K562 (cell line): Measurements from ENCODE around the gene MRPL11. TPM values are rescaled to one million over a fixed set of nuclear protein-coding genes. Genes with fewer than 3 reads are reported as not detected.

ENCODE experiments used
- ATAC-seq: fragments of 200-7000 bp; cut with Tn5 transposase; 3 replicates; pipeline ENCODE4 v1.9.1; 2020; ENCODE audit warnings: moderate library complexity
- BruUV-seq: library from RNA; stranded (reverse); fragments of 400-500 nt; replicated peaks from 2 replicates; lab custom pipeline; 2021; lab: Mats Ljungman, UMichigan
- CTCF ChIA-PET: fragments of 300-600 bp; formaldehyde crosslinking; extraction: SDS; loops from one replicate; lab custom pipeline; 2021; ENCODE audit warnings: low intra/inter-chr PET ratio; lab: Yijun Ruan, JAX
- POLR2A ChIA-PET: fragments of 300-600, 350-650 bp; sonication (Branson Sonifier 250); formaldehyde crosslinking; extraction: SDS; loops from one replicate; lab custom pipeline; 2021; ENCODE audit warnings: antibody characterized with exemption, inconsistent platforms; lab: Yijun Ruan, JAX
- DNase-seq, 4 experiments: peaks; one replicate each; pipeline versions ENCODE4 v3.0.0 to v3.0.0-alpha.2; 2011 to 2018; ENCODE audit warnings: low spot score in 3 of 4, mixed read lengths in 3 of 4; ENCODE audit errors: extremely low read depth in 1 of 4
- FAIRE-seq: peaks from 2 replicates; lab custom pipeline; 2011; peaks lifted over from hg19 to GRCh38; lab: Jason Lieb, UNC
- H2AFZ ChIP-seq: 2 replicates; pipeline ENCODE4 v1.6.0; 2011; ENCODE audit warnings: low read depth, low read length, control low read depth, inconsistent platforms
- H3K27ac ChIP-seq: fragments of 200-600 bp; 3 replicates; pipeline ENCODE4 v1.8.0; 2011; ENCODE audit warnings: low read depth, mild to moderate bottlenecking, control low read depth, inconsistent platforms, low read length, moderate library complexity, mixed read lengths; ENCODE audit errors: extremely low read depth
- H3K27me3 ChIP-seq, 2 experiments: fragments of 300-600 bp in 1 of 2; 2 replicates in 1 of 2; 3 replicates in 1 of 2; pipeline versions ENCODE4 v1.6.0 to v1.8.0; 2011; ENCODE audit warnings: inconsistent platforms in 2 of 2, low read length in 2 of 2, mild to moderate bottlenecking in 1 of 2, mixed read lengths in 1 of 2, moderate library complexity in 1 of 2; ENCODE audit not compliant: control insufficient read depth in 2 of 2, insufficient read depth in 2 of 2
- H3K36me3 ChIP-seq: fragments of 300-600 bp; 3 replicates; pipeline ENCODE4 v1.8.0; 2011; ENCODE audit warnings: mild to moderate bottlenecking, low read length, inconsistent platforms; ENCODE audit not compliant: control insufficient read depth, insufficient read depth
- H3K4me1 ChIP-seq, 2 experiments: fragments of 200-600 bp in 1 of 2; replicated peaks in 1 of 2; 2 replicates in 1 of 2; 3 replicates in 1 of 2; pipeline versions ENCODE4 v1.5.1 to v1.8.0; 2011; ENCODE audit warnings: inconsistent platforms in 2 of 2, low read length in 2 of 2, mild to moderate bottlenecking in 1 of 2, mixed read lengths in 1 of 2, moderate library complexity in 1 of 2; ENCODE audit not compliant: control insufficient read depth in 2 of 2, insufficient read depth in 2 of 2
- H3K4me2 ChIP-seq: 2 replicates; pipeline ENCODE4 v1.6.1; 2011; ENCODE audit warnings: low read length, control low read depth, inconsistent platforms, mixed read lengths; ENCODE audit not compliant: insufficient read depth
- H3K4me3 ChIP-seq: fragments of 200-600 bp; sonication (generic), shearing (Covaris generic); 2 replicates; pipeline ENCODE4 v1.5.1; 2016; ENCODE audit warnings: control low read depth, inconsistent platforms
- H3K79me2 ChIP-seq: fragments of 200-600 bp; 3 replicates; pipeline ENCODE4 v1.8.0; 2011; ENCODE audit warnings: low read length, inconsistent platforms; ENCODE audit not compliant: control insufficient read depth, insufficient read depth
- H3K9ac ChIP-seq, 2 experiments: 2 replicates each; pipeline versions ENCODE4 v1.6.0 to v1.6.1; 2011; ENCODE audit warnings: low read depth in 2 of 2, low read length in 2 of 2, control low read depth in 1 of 2, inconsistent platforms in 1 of 2, mild to moderate bottlenecking in 1 of 2, mixed read lengths in 1 of 2; ENCODE audit not compliant: insufficient read depth in 1 of 2
- H3K9me1 ChIP-seq: one replicate; pipeline ENCODE4 v1.6.0; 2011; ENCODE audit warnings: inconsistent platforms, mild to moderate bottlenecking, low read length, moderate library complexity; ENCODE audit not compliant: control insufficient read depth, insufficient read depth
- H3K9me3 ChIP-seq: replicated peaks from 2 replicates; pipeline ENCODE4 v1.5.1; 2011; ENCODE audit warnings: low read depth, low read length, inconsistent platforms; ENCODE audit not compliant: control insufficient read depth, insufficient read depth
- H4K20me1 ChIP-seq: replicated peaks from 2 replicates; pipeline ENCODE4 v1.6.1; 2011; ENCODE audit warnings: low read length, inconsistent platforms, mixed read lengths; ENCODE audit not compliant: control insufficient read depth, insufficient read depth
- CBFA2T2 ChIP-seq: fragments of 450-650 bp; conservative IDR thresholded peaks from 2 replicates; pipeline ENCODE4 v1.6.1; 2017; ENCODE audit warnings: mild to moderate bottlenecking
- CBFA2T3 ChIP-seq: fragments of 450-650 bp; IDR thresholded peaks from 2 replicates; pipeline ENCODE4 v1.6.1; 2017
- FOXJ3 ChIP-seq: sonication (generic); formaldehyde crosslinking; IDR thresholded peaks from 2 replicates; pipeline ENCODE4 v1.4.0; 2020; ENCODE audit warnings: mild to moderate bottlenecking, missing genetic modification reagents
- POLR2G ChIP-seq: fragments of 200-400 bp; formaldehyde crosslinking; IDR thresholded peaks from 2 replicates; pipeline ENCODE4 v1.6.1; 2017; ENCODE audit warnings: low read depth, mild to moderate bottlenecking, antibody characterized with exemption, low read length, moderate library complexity
- ZNF232 ChIP-seq: sonication (generic); formaldehyde crosslinking; IDR thresholded peaks from 2 replicates; pipeline ENCODE4 v1.8.0; 2022; ENCODE audit warnings: mild to moderate bottlenecking, missing genetic modification reagents
- ZNF444 ChIP-seq: fragments of 250-450 bp; sonication (Bioruptor Pico); IDR thresholded peaks from 2 replicates; pipeline ENCODE4 v1.4.0; 2020; ENCODE audit warnings: mild to moderate bottlenecking, moderate library complexity
- WGBS: fragments of 100-300 bp; shearing (Covaris generic); methylation state at CpG from one replicate; pipeline ENCODE4 v1.1.6; 2016; ENCODE audit warnings: low coverage, mixed read lengths; ENCODE audit not compliant: insufficient coverage; ENCODE audit errors: missing lambda C conversion rate; 5-methylcytosine and 5-hydroxymethylcytosine counted together
- in situ Hi-C: fragments of 300-500 bp; cut with MboI; formaldehyde crosslinking; loops from 4 replicates; pipeline ENCODE4 v1.15.0; 2018; ENCODE audit warnings: inconsistent platforms, mixed read lengths
- intact Hi-C: fragments of 100-400 bp; cut with micrococcal nuclease; formaldehyde crosslinking; loops from 2 replicates; pipeline ENCODE4 v1.14.2; 2022
- polyA plus RNA-seq, 8 experiments: library from polyadenylated mRNA; depleted of rRNA in 4 of 8; stranded (reverse) in 5 of 8; unstranded in 3 of 8; fragments of >200 nt; fragmentation: Nextera tagmentation in 2 of 8; fragmentation: Illumina TruSeq in 1 of 8; extraction: Ambion mirVana in 2 of 8; extraction: Trizol in 1 of 8; gene quantifications; 2 replicates each; pipeline versions ENCODE4 v1.2.1 to v1.2.3, GENCODE V29; 2011 to 2014; ENCODE audit warnings: inconsistent platforms in 1 of 8, missing spikeins in 1 of 8
- total RNA-seq, 7 experiments: library from RNA; depleted of rRNA in 6 of 7; stranded (reverse); fragments of >200 nt in 6 of 7; fragmentation: Illumina TruSeq in 2 of 7; extraction: Trizol in 2 of 7; gene quantifications; 2 replicates each; pipeline versions ENCODE4 v1.2.1 to v1.2.3, GENCODE V29; 2011 to 2021; ENCODE audit warnings: low replicate concordance in 1 of 7
- TF ChIP-seq, protein P1 (sequence below): fragments of 150-350 bp; IDR thresholded peaks from 2 replicates; pipeline ENCODE4 v1.6.1; 2014; ENCODE audit warnings: low read depth, mild to moderate bottlenecking, low read length, borderline replicate concordance

Gene MRPL11
- total and polyA plus RNA-seq, 9 of the 15 experiments (the other 6 are each of a cell fraction or from before 2014, with no cell fraction given) = 33.0 to 173 (median 91.9) TPM

DNA sequence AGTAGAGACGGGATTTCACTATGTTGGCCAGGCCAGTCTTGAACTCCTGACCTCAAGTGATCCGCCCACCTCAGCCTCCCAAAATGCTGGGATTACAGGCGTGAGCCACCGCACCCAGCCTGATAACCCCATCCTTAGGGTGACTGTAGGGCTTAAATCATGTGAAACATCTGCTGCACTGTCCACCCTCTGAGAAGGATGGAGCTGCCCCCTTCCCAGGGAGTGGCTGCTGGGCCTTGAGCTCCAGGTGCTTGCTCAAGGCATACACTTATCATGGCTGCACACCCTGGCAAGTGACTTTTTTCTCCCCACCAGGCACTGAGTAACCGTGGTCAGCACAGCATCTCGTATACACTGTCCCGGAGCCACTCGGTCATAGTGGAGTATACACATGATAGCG, 33.4 kb upstream of the MRPL11 start (continued):
- TF ChIP-seq, protein P1, sequence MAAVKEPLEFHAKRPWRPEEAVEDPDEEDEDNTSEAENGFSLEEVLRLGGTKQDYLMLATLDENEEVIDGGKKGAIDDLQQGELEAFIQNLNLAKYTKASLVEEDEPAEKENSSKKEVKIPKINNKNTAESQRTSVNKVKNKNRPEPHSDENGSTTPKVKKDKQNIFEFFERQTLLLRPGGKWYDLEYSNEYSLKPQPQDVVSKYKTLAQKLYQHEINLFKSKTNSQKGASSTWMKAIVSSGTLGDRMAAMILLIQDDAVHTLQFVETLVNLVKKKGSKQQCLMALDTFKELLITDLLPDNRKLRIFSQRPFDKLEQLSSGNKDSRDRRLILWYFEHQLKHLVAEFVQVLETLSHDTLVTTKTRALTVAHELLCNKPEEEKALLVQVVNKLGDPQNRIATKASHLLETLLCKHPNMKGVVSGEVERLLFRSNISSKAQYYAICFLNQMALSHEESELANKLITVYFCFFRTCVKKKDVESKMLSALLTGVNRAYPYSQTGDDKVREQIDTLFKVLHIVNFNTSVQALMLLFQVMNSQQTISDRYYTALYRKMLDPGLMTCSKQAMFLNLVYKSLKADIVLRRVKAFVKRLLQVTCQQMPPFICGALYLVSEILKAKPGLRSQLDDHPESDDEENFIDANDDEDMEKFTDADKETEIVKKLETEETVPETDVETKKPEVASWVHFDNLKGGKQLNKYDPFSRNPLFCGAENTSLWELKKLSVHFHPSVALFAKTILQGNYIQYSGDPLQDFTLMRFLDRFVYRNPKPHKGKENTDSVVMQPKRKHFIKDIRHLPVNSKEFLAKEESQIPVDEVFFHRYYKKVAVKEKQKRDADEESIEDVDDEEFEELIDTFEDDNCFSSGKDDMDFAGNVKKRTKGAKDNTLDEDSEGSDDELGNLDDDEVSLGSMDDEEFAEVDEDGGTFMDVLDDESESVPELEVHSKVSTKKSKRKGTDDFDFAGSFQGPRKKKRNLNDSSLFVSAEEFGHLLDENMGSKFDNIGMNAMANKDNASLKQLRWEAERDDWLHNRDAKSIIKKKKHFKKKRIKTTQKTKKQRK = no peak
- TF ChIP-seq CBFA2T2 (peak; percentile 69), CBFA2T3 (peak; percentile 79), ZNF232 (CRISPR knock-in tag) (no peak), FOXJ3 (CRISPR knock-in tag) (no peak)

DNA sequence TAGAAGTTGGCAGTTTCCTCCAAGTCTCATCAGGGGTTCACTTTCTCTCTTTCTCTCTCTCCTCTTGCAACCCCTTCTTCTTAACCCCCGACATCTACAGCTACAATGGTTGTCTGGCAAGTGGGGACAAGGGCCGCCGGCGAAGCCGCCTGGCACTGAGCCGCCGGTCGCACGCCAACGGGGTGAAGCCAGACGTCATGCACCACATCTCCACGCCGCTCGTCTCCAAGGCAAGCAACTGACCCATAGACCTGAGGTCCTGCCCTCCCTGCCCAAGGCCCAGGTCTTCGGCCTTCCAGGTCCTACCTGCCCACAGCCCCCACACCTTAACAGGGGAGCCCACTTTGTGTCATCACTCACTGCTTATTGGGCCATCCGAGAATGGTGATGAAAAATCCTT, 32.5 kb upstream of the MRPL11 start:
- Histone ChIP-seq H2AFZ (no peak overlapping the region), H4K20me1 (0 out of 2 replicates have a peak, but pooled peaks cover 6% of the 10 kb centered on the region), H3K27me3 (no peaks in the 10 kb centered on the region), H3K4me2 (no peak overlapping the region), H3K4me1 (peaks cover 0 to 28% of the 10 kb centered on the region in 2 experiments; a peak in 3 of 5 replicates), H3K9me3 (no peaks in the 10 kb centered on the region), H3K27ac (no peak overlapping the region), H3K79me2 (no peaks in the 10 kb centered on the region), H3K36me3 (peaks cover 3% of the 10 kb centered on the region; the same call in 1 of the 3 replicates), H3K4me3 (no peak overlapping the region), H3K9ac (no peak overlapping the region; a peak in 1 of 4 replicates), H3K9me1 (no peaks in the 10 kb centered on the region)
- BruUV-seq = no TSS peak
- TF ChIP-seq ZNF444 = no peak
- TF ChIP-seq POLR2G = 0 out of 2 replicates have a peak, but pooled peaks have one; percentile 19
- 84% methylated on average over 3 of the region's 16 CpGs for WGBS
- ChIA-PET CTCF (no interaction called here), POLR2A (interaction anchor here (0.6 to 1.6 kb wide), 3 partner anchors 9 to 61 kb away, joined by 3 to 6 read pairs (median 4); partner anchors contain the start of gene DPP3)
- FAIRE-seq (no peak), DNase-seq (no peak), ATAC-seq (no peak)
- intact Hi-C loops = no loop called here
- in situ Hi-C loops = no loop called here
